Activated CD4-positive, alpha-beta T cell treated with anti-CD3 and anti-CD28 coated beads for 36 hours (primary cell): ENCODE measurements around the gene CCNG1. TPM values are rescaled to one million over a fixed set of nuclear protein-coding genes. Genes with fewer than 3 reads are reported as not detected.

Experiments used
- ATAC-seq: fragments of 200-7000 bp; cut with Tn5 transposase; one replicate; pipeline ENCODE4 v1.10.0; 2021; ENCODE audit warnings: mild to moderate bottlenecking, moderate library complexity
- CTCF ChIA-PET: fragments of 350-600 bp; sonication (Branson Sonifier 250); formaldehyde crosslinking; loops from one replicate; lab custom pipeline; 2021; ENCODE audit warnings: antibody characterized with exemption; lab: Charles Lee
- POLR2A ChIA-PET: fragments of 350-600 bp; sonication (Branson Sonifier 250); formaldehyde crosslinking; loops from one replicate; lab custom pipeline; 2021; ENCODE audit warnings: antibody characterized with exemption, inconsistent platforms; lab: Charles Lee
- DNase-seq: peaks from one replicate; pipeline ENCODE4 v3.0.0-alpha.2; 2020
- H3K27ac Mint-ChIP-seq: one replicate; pipeline ENCODE4 v1.8.0; 2021; ENCODE audit warnings: mixed read lengths
- H3K27me3 Mint-ChIP-seq: one replicate; pipeline ENCODE4 v1.8.0; 2021; ENCODE audit warnings: mixed read lengths
- H3K36me3 Mint-ChIP-seq: one replicate; pipeline ENCODE4 v1.8.0; 2021; ENCODE audit warnings: low read depth, mixed read lengths
- H3K4me1 Mint-ChIP-seq: one replicate; pipeline ENCODE4 v1.8.0; 2021; ENCODE audit warnings: mixed read lengths
- H3K4me3 Mint-ChIP-seq: one replicate; pipeline ENCODE4 v1.8.0; 2021; ENCODE audit warnings: mild to moderate bottlenecking, moderate library complexity, mixed read lengths
- H3K9me3 Mint-ChIP-seq: one replicate; pipeline ENCODE4 v1.8.0; 2021; ENCODE audit warnings: low read depth, mixed read lengths
- intact Hi-C, 2 experiments: fragments of 100-400 bp; cut with DNase I in 1 of 2; cut with micrococcal nuclease in 1 of 2; formaldehyde crosslinking; loops; one replicate each; pipeline versions ENCODE4 v1.14.2 to v1.15.1; 2022 to 2024; cut with DNase I, micrococcal nuclease
- total RNA-seq, 2 experiments: library from RNA; stranded (reverse); gene quantifications; one replicate each; pipeline ENCODE4 v1.2.3, GENCODE V29; 2021

The CCNG1 gene
- total RNA-seq, 2 experiments from 2014 or later = 114 to 120 TPM

- no peaks in the 10 kb centered on the region for H3K9me3 Mint-ChIP-seq
- ChIA-PET POLR2A (no interaction called here), CTCF (interaction anchor here (1.0 kb wide), 1 partner anchor 24 kb away, joined by 3 read pairs; no protein-coding TSS in a partner anchor)
- intact Hi-C loops = loop anchor here in 1 of 2 experiments (10.0 kb wide), 1 partner anchor 1026 kb away; no protein-coding TSS in a partner anchor
- H3K27me3 Mint-ChIP-seq = no peaks in the 10 kb centered on the region
- ATAC-seq (no peak), DNase-seq (no peak)
- no peak overlapping the region for H3K27ac Mint-ChIP-seq
- peaks cover 69% of the 10 kb centered on the region for H3K36me3 Mint-ChIP-seq
- peaks cover 6% of the 10 kb centered on the region for H3K4me1 Mint-ChIP-seq
- no peak overlapping the region for H3K4me3 Mint-ChIP-seq
These were observed 41.0 kb downstream of the CCNG1 start for GRCh38 chr5:163478126-163478981.

- POLR2A ChIA-PET = no interaction called here
- DNase-seq (no peak), ATAC-seq (no peak)
- Mint-ChIP-seq H3K36me3 (peaks cover 67% of the 10 kb centered on the region), H3K9me3 (no peaks in the 10 kb centered on the region), H3K4me1 (peaks cover 6% of the 10 kb centered on the region), H3K4me3 (no peak overlapping the region), H3K27me3 (no peaks in the 10 kb centered on the region), H3K27ac (no peak overlapping the region)
- intact Hi-C loops = loop anchor here in 1 of 2 experiments (10.0 kb wide), 1 partner anchor 1026 kb away; no protein-coding TSS in a partner anchor
- CTCF ChIA-PET = interaction anchor here (1.0 kb wide), 1 partner anchor 24 kb away, joined by 3 read pairs; no protein-coding TSS in a partner anchor
These were observed 41.5 kb downstream of the CCNG1 start for GRCh38 chr5:163478982-163479271.

- no peak overlapping the region for H3K4me3 Mint-ChIP-seq
- intact Hi-C loops = no loop called here
- peaks cover 45% of the 10 kb centered on the region for H3K36me3 Mint-ChIP-seq
- CTCF ChIA-PET = interaction anchor here (0.9 to 2.4 kb wide), 3 partner anchors 10 to 52 kb away, joined by 3 to 6 read pairs (median 5); partner anchors contain the start of gene CCNG1
- no peaks in the 10 kb centered on the region for H3K27me3 Mint-ChIP-seq
- DNase-seq = peak; percentile 17
- H3K9me3 Mint-ChIP-seq = no peaks in the 10 kb centered on the region
- no peak for ATAC-seq
- no peaks in the 10 kb centered on the region for H3K4me1 Mint-ChIP-seq
- no peak overlapping the region for H3K27ac Mint-ChIP-seq
- POLR2A ChIA-PET = no interaction called here
These were observed 51.8 kb downstream of the CCNG1 start for GRCh38 chr5:163489055-163489744.

GRCh38 chr5:163489745-163490075, 52.3 kb downstream of the CCNG1 start:
- POLR2A ChIA-PET = no interaction called here
- DNase-seq (no peak), ATAC-seq (no peak)
- Mint-ChIP-seq H3K4me3 (no peak overlapping the region), H3K36me3 (peaks cover 42% of the 10 kb centered on the region), H3K27ac (no peak overlapping the region), H3K4me1 (no peaks in the 10 kb centered on the region), H3K27me3 (no peaks in the 10 kb centered on the region), H3K9me3 (no peaks in the 10 kb centered on the region)
- CTCF ChIA-PET = interaction anchor here (0.9 to 2.4 kb wide), 3 partner anchors 10 to 52 kb away, joined by 3 to 6 read pairs (median 5); partner anchors contain the start of gene CCNG1
- intact Hi-C loops = no loop called here

Other genes with a start within 250 kb of the CCNG1 start
- gene NUDCD2, start 22.5 kb downstream of the CCNG1 start, total RNA-seq = 10 to 100 TPM; 37.8 to 51.3 TPM
- 100 to 1,000 TPM in 1 of 2 experiments, 10 to 100 TPM in 1; 94.1 to 102 TPM for gene HMMR, start 23.0 kb downstream of the CCNG1 start, total RNA-seq
- gene MAT2B, start 68.0 kb downstream of the CCNG1 start, total RNA-seq = 100 to 1,000 TPM in 1 of 2 experiments, 10 to 100 TPM in 1; 89.0 to 103 TPM